ENCODE results near the gene ZNF543. TPM values are rescaled to one million over a fixed set of nuclear protein-coding genes. Genes with fewer than 3 reads are reported as not detected.

ZNF543 gene
- total and polyA plus RNA-seq, 2 of the 8 experiments (the other 6 are each of a cell fraction or from before 2014, with no cell fraction given): 1.8 to 9.0 TPM

DNA sequence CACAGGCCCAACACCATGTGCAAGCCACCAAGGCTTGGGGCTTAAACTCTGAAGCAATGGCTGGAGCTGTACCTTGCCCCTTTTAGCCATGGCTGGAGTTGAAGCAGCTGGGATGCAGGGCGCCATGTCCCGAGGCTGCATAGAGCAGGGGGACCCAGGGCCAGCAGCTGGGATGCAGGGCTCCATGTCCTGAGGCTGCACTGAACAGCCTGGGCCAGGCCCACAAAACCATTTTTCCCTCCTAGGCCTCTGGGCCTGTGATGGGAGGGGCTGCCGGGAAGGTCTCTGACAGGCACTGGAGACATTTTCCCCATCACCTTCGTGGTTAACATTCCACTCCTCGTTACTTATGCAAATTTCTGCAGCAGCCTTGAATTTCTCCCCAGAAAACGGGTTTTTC, 53.9 kb downstream of the ZNF543 start:
- no peak overlapping the region for H2AK5ac ChIP-seq (ENCODE audit: low read depth, low read length)
- no peak overlapping the region for H4K5ac ChIP-seq (ENCODE audit: insufficient read length, low read depth, low read length)
- H3K9me3 ChIP-seq (ENCODE audit: insufficient read depth in 2 of 2, low read depth in 1 of 2, low read length in 1 of 2): peaks cover 35 to 37% of the 10 kb centered on the region in 2 experiments
- H2AFZ ChIP-seq (ENCODE audit: low read length): no peak overlapping the region
- H3K23ac ChIP-seq (ENCODE audit: insufficient read length): no peak overlapping the region
- H3K79me1 ChIP-seq (ENCODE audit: low read depth, low read length): no peaks in the 10 kb centered on the region
- no peaks in the 10 kb centered on the region for H3K79me2 ChIP-seq (ENCODE audit: control insufficient read depth in 1 of 2, insufficient read depth in 2 of 2, low read length in 2 of 2)
- H2BK12ac ChIP-seq (ENCODE audit: low read depth, low read length): no peak overlapping the region
- no peak overlapping the region for H2BK15ac ChIP-seq (ENCODE audit: low read length)
- no peak overlapping the region for H3K4me3 ChIP-seq (ENCODE audit: extremely low read depth in 1 of 4, insufficient read depth in 2 of 4, low read depth in 3 of 4, low read length in 4 of 4)
- H3K9ac ChIP-seq (replicated peaks in 1 of 4; ENCODE audit: extremely low read depth in 1 of 4, low read depth in 3 of 4, low read length in 3 of 4): no peak overlapping the region
- no peak overlapping the region for H2BK5ac ChIP-seq (ENCODE audit: low read depth, low read length)
- no peaks in the 10 kb centered on the region for H3K23me2 ChIP-seq (ENCODE audit: low read depth, low read length)
- H3K4me1 ChIP-seq (replicated peaks in 1 of 4; ENCODE audit: control insufficient read depth in 3 of 4, insufficient read depth in 4 of 4, low read length in 3 of 4): no peaks in the 10 kb centered on the region
- no peak overlapping the region for H3K27ac ChIP-seq (ENCODE audit: low read depth, low read length)
- CTCF ChIA-PET (ENCODE audit: partially characterized antibody): no interaction called here
- H3K18ac ChIP-seq (ENCODE audit: extremely low read depth, low read length): no peak overlapping the region
- H3K4me2 ChIP-seq (ENCODE audit: insufficient read depth in 1 of 2, low read depth in 2 of 2, low read length in 2 of 2): no peak overlapping the region
- H3K36me3 ChIP-seq (ENCODE audit: control insufficient read depth in 2 of 4, insufficient read depth in 4 of 4, low read length in 3 of 4): peaks cover 0 to 32% (median 0%) of the 10 kb centered on the region in 4 experiments; a peak in 3 of 8 replicates
- no peak overlapping the region for H4K8ac ChIP-seq (ENCODE audit: extremely low read depth, insufficient read depth, low read length)
- H2BK120ac ChIP-seq (replicated peaks; ENCODE audit: low read depth, low read length): no peak overlapping the region
- POLR2A ChIA-PET (ENCODE audit: partially characterized antibody): no interaction called here
- no peaks in the 10 kb centered on the region for H3K27me3 ChIP-seq (replicated peaks in 1 of 4; ENCODE audit: control insufficient read depth in 3 of 4, extremely low read depth in 1 of 4, insufficient read depth in 3 of 4, low read length in 3 of 4)
- no peak for DNase-seq (ENCODE audit: low read depth in 1 of 2, low spot score in 2 of 2)
- 93% methylated on average over 6 of the region's 6 CpGs; no CpG with 5 or more reads in 1 of the 2 experiments for WGBS, 2 experiments (ENCODE audit: extremely low coverage in 1 of 2, insufficient coverage in 1 of 2, insufficient read length in 1 of 2, insufficient replicate concordance in 2 of 2, low coverage in 1 of 2, low lambda C conversion rate in 2 of 2, missing lambda C conversion rate in 1 of 2)
- no peak overlapping the region for H3K56ac ChIP-seq (replicated peaks; ENCODE audit: insufficient read length, low read depth, low read length)
- H3K4ac ChIP-seq (replicated peaks; ENCODE audit: insufficient read length, low read depth, low read length): no peak overlapping the region
- H2BK20ac ChIP-seq (ENCODE audit: low read length): no peak overlapping the region
- H4K91ac ChIP-seq (replicated peaks; ENCODE audit: insufficient read length, low read length): no peak overlapping the region
- FAIRE-seq: no peak
- no peak overlapping the region for H3K14ac ChIP-seq (ENCODE audit: insufficient read length)
- no peaks in the 10 kb centered on the region for H4K20me1 ChIP-seq (replicated peaks in 1 of 2; ENCODE audit: control insufficient read depth in 1 of 2, insufficient read depth in 2 of 2, low read length in 2 of 2)
- no peak for TF ChIP-seq RXRA (IDR thresholded peaks at IDR 0.05; ENCODE audit: insufficient read depth, low read depth, low read length)
- no peak for TF ChIP-seq EGR1 (IDR thresholded peaks at IDR 0.05; ENCODE audit: borderline replicate concordance, low read depth, low read length)
- no peak for TF ChIP-seq CTBP2 (IDR thresholded peaks at IDR 0.05; ENCODE audit: borderline replicate concordance, insufficient read depth, insufficient read length, low read length)
- TF ChIP-seq, protein P1, sequence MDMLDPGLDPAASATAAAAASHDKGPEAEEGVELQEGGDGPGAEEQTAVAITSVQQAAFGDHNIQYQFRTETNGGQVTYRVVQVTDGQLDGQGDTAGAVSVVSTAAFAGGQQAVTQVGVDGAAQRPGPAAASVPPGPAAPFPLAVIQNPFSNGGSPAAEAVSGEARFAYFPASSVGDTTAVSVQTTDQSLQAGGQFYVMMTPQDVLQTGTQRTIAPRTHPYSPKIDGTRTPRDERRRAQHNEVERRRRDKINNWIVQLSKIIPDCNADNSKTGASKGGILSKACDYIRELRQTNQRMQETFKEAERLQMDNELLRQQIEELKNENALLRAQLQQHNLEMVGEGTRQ (IDR thresholded peaks at IDR 0.05; ENCODE audit: low read length): no peak
- no peak for TF ChIP-seq EZH2 (IDR thresholded peaks at IDR 0.05; ENCODE audit: low read depth, low read length, severe bottlenecking)
- no peak for TF ChIP-seq SAP30 (IDR thresholded peaks at IDR 0.05; ENCODE audit: insufficient read depth, insufficient replicate concordance, low read length)
- no peak for TF ChIP-seq TBP (IDR thresholded peaks at IDR 0.05; ENCODE audit: low read depth, low read length)
- TF ChIP-seq SUZ12 (IDR thresholded peaks at IDR 0.05; ENCODE audit: low read length): no peak
- TF ChIP-seq, protein P2, sequence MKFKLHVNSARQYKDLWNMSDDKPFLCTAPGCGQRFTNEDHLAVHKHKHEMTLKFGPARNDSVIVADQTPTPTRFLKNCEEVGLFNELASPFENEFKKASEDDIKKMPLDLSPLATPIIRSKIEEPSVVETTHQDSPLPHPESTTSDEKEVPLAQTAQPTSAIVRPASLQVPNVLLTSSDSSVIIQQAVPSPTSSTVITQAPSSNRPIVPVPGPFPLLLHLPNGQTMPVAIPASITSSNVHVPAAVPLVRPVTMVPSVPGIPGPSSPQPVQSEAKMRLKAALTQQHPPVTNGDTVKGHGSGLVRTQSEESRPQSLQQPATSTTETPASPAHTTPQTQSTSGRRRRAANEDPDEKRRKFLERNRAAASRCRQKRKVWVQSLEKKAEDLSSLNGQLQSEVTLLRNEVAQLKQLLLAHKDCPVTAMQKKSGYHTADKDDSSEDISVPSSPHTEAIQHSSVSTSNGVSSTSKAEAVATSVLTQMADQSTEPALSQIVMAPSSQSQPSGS (IDR thresholded peaks at IDR 0.05; ENCODE audit: low read length): no peak

Data from H1 (cell line).